ENCODE data around the gene NCOA3.
"Not testable (repeated sequence)": the region's sequence is repeated elsewhere in the genome, so short reads cannot be mapped to it uniquely, and the experiment has no call there.

Gene NCOA3

DNA sequence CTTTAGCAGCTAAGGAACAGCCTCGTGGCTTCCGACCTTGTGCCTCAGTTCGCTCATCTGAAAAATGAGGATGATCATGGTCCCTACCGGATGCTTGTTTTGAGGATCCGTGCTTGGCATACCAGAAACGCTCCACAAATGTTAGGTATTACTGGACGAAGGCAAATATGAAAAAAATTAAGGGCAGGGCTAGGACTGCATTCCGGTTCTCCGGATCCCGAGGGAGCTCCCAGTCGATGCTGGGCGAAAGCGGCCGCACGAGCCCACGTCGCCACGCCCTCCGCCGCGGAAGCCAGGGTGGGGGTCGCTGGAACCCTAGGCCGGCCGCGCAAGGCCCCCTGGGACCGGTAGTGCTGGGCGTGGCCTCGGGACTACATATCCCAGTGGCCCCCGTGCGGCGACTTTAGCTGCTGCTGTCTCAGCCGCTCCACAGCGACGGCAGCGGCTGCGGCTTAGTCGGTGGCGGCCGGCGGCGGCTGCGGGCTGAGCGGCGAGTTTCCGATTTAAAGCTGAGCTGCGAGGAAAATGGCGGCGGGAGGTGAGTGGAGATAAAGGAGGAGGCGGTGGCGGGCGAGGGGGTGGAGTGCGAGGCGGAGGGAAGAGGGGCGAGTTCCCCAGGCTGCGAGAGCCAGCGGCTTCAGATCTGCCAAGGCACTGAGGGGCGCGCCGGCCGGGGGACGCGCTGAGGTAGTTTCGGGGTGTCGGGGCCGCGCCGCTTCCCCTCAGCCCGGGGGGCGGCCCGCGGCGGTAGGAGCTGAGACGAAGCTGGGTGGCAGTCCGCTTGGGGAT lies at the start of gene NCOA3:
NCOA3 (plus strand) TSS at position 406 of the 789 bp plus-strand sequence. CDS start 120,361 bp downstream, outside the sequence.
- peak; percentile 94 for DNase-seq (ENCODE audit: low read depth)

DNA sequence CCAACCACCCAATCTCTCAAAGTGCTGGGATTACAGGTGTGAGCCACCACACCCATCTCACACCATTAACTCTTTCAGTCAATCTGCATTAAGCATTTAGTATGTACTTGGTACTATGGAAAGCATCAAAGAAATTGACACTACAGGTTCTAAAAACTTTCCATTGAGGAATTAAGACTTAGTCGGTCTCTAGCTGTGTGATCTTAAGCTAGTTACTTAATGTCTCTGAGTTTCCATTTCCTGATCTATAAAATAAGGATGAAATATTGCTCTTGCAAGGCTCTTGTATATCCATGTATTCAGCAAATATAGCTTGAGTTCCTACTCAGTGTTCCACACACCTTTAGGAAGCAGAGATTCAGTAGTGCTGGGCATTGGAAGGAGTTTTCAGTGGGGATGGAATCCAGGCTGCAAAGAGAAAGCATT lies 48.9 kb upstream of the NCOA3 start:
- DNase-seq (ENCODE audit: low read depth), result no peak

GRCh38 chr20:47453167-47453782 lies 48.4 kb upstream of the NCOA3 start:
- peak; percentile 26 for DNase-seq (ENCODE audit: low read depth)

GRCh38 chr20:47454298-47455132 lies 47.2 kb upstream of the NCOA3 start:
- no peak for DNase-seq (ENCODE audit: low read depth)

DNA sequence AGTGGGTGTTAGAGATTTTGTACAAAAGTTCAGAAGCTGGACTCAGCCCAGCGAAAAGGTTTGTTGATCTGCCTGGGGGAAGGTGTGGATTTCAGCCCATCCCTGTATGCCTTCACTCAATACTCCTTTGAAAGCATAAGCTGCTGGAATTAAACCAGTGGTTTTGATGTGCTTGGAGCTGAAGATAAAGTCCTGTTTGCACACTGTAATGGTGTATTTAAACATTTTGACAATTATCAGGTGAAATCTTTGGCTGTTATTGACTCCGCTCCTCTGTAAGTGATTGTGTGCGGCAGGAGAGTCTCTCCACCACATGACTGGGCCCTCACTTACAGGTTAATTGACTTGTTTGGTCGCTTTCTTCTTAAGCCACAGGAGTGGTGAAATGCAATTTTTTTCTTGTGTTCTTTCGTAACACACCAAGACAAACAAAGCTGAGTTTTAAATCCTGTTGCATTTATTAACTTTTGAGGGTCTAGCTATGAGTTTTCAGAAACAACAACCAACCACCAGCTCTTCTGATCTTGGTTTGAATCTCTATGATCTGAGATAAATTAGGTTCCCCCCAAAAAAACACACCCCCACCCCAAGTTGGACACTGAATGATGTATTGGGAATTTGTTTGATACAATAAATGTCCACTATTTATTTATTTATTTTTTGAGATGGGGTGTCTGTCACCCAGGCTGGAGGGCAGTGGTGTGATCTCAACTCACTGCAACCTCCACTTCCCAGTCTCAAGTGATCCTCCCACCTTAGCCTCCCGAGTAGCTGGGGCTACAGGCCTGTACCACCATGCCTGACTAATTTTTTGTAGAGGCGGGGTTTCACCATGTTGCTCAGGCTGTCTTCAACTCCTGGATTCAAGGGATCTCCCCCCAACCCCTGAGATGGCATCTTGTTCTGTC lies 46.3 kb upstream of the NCOA3 start:
- no peak for DNase-seq (ENCODE audit: low read depth)

- DNase-seq (ENCODE audit: low read depth), result no peak
These were observed 45.6 kb upstream of the NCOA3 start for GRCh38 chr20:47456041-47456537.

DNA sequence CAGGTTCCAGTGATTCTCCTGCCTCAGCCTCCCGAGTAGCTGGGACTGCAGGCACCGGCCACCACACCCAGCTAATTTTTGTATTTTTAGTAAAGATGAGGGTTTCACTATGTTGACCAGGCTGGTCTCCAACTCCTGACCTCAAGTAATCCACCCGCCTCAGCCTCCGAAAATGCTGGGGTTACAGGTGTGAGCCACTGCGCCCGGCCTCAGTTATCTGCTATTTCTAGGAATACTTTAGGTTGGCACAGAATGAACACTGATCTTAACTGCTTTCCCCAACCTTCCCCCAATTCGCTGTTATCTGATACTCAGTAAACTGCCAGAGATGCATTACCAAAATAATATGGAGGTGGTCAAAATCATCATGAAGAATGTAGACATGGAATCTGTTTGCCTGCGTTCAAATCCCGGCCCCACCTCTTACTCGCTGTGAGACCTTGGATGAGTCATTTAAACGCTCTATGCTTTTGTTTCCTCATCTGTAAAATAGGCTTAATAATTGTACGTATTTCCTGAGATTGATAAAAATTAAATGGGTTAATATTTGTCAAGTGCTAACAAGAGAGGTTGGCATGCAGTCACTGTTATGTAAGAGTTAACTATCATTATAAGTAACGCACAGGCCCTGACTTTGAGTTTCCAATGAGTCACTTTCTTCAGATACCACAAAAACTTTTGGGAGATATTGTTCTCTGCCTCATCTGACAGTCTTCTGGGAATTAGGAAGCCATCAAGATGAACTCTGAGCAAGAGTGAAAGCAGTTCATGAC lies 44.5 kb upstream of the NCOA3 start:
- no peak for DNase-seq (ENCODE audit: low read depth)

DNA sequence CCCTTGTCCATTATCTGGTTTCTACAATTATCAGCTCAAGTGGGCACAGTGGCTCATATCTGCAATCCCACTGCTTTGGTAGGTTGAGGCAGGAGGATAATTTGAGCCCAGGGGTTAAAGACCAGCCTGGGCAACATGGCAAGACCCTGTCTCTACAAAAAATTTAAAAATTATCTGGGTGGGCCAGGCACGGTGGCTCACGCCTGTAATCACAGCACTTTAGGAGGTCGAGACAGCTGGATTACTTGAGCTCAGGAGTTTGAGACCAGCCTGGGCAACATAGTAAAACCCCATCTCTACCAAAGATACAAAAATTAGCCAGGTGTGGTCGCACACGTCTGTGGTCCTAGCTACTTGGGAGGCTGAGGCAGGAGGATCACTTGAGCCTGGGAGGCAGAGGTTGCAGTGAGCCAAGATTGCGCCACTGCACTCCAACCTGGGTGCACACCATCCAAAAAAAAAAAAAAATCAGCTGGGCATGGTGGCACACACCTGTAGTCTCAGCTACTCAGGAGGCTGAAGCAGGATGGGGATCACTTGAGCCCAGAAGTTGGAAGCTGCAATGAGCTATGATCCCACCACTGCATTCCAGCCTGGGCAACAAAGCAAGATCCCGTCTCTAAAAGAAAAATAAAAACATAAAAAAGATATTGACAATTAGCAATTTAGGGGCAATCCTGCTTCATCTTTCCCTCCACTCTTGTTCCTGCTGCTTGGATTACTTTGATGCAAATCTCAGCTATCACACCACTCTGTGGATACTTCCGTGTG lies 43.2 kb upstream of the NCOA3 start:
- not testable (repeated sequence) for DNase-seq (ENCODE audit: low read depth)

DNA sequence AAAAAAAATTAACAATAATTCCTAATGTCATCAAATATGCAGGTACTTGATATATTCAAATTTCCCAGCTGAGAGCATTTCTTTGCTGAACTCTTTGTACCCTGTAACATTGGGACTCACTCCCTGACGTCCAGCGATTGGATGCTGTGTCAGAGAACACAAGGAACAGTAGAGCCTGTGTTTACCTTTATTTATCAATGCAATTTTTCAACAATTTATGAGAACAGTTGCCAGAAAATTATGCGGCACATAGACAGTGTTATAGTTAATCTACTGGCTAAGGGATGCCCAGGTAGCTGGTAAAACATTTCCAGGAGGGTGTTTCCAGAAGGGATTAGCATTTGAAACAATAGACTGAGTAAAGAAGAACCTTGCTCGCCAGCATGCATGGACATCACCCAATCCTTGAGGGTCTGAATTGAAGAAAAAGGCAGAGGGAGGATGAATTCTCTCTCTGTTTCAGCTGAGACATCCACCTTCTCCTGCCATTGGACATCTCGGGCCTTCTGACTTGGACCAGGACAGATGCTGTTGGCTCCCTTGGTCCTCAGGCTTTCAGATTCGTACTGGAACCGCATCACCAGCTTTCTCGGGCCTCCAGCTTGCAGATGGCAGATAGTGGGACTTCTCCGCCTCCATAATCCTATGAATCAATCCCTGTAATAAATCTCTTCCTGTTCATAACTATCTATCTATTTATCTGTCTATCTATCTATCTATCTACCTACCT lies 42.2 kb upstream of the NCOA3 start:
- no peak for DNase-seq (ENCODE audit: low read depth)

DNA sequence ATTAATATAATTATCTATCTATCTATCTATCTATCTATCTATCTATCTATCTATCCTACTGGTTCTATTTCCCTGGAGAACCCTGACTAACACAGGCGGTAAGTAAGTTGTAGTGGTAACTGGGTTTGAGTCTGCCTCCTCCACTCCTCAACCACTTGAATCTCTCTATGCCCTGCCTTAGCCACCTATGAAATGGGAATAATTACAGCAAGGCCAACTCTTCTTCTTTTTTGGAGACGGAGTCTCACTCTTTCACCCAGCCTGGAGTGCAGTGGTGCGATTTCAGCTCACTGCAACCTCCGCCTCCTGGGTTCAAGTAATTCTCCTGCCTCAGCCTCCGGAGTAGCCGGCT lies 41.0 kb upstream of the NCOA3 start:
- DNase-seq (ENCODE audit: low read depth), result not testable (repeated sequence)

- no peak for DNase-seq (ENCODE audit: low read depth)
These were observed 40.5 kb upstream of the NCOA3 start for GRCh38 chr20:47461120-47461685.

- DNase-seq (ENCODE audit: low read depth), result not testable (repeated sequence)
These were observed 39.8 kb upstream of the NCOA3 start for GRCh38 chr20:47461906-47462305.

- DNase-seq (ENCODE audit: low read depth), result no peak
These were observed 37.1 kb upstream of the NCOA3 start for GRCh38 chr20:47464380-47465101.

- DNase-seq (ENCODE audit: low read depth), result no peak
These were observed 36.2 kb upstream of the NCOA3 start for GRCh38 chr20:47465335-47466090.

- no peak for DNase-seq (ENCODE audit: low read depth)
These were observed 35.5 kb upstream of the NCOA3 start for GRCh38 chr20:47466213-47466612.

GRCh38 chr20:47466704-47467459 lies 34.8 kb upstream of the NCOA3 start:
- DNase-seq (ENCODE audit: low read depth), result no peak

Measured in stimulated activated CD8-positive, alpha-beta memory T cell treated with anti-CD3 and anti-CD28 coated beads, Interleukin-4, amount 100 ng/mL, for 24 hours (primary cell).